ENCODE results near the gene HRH2.

GRCh38 chr5:175738602-175739133, 80.8 kb downstream of the HRH2 start:
- TF ChIP-seq CTCF (conservative IDR thresholded peaks at IDR 0.05 in 1 of 2, IDR thresholded peaks at IDR 0.05 in 1 of 2; ENCODE audit: low read depth in 1 of 2, low read length in 2 of 2), result no peak
- no peak for TF ChIP-seq EZH2 (IDR thresholded peaks at IDR 0.05; ENCODE audit: low read length, missing control alignments)

Data from fibroblast of lung (primary cell).